H4 (cell line): ENCODE data around the gene CHMP6. TPM values are rescaled to one million over a fixed set of nuclear protein-coding genes. Genes with fewer than 3 reads are reported as not detected.
A peak's percentile ranks its signal among the peaks of the same experiment; 100 is the strongest.

Source experiments
- DNase-seq: peaks from one replicate; pipeline ENCODE4 v3.0.0-alpha.2; 2015; ENCODE audit warnings: low spot score
- total RNA-seq: library from RNA; depleted of rRNA; stranded (reverse); fragments of >200 nt; shearing (Covaris generic); gene quantifications from 2 replicates; pipeline ENCODE4 v1.2.3, GENCODE V29; 2014

Gene CHMP6
- total RNA-seq, 1 experiment from 2014 or later: 21.4 TPM

DNA sequence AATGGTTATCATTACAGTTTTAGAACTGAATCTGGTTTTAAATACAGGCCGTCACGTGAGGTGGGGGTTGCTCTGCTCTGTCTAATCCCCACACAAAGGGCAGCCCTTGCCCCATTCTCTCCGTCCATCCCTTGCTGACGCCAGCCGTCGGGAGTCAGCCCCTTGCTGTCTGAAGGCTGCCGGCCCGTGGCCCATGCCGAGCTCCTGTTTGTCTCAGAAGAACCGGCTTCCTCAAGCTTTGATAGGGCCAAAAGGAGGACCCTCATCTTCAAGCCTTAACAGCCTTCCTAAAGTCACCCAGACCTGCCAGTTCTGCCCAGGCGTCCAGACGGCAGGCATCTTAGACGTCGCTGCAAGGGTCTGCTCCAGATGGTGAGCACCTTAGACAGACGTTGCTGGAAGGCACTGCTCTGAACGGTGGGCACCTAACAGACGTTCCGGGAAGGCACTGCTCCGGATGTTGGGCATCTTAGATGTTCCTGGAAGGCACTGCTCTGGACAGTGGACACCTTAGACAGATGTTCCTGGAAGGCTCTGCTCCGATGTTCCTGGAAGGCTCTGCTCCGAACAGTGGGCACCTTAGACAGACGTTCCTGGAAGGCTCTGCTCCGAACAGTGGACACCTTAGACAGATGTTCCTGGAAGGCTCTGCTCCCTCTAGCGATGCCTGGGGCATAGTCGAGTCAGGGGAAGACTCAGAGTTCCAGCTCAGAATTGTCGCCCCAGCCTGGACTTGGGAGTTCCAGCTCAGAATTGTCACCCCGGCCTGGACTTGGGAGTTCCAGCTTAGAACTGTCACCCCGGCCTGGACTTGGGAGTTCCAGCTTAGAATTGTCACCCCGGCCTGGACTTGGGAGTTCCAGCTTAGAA lies 35.1 kb upstream of the CHMP6 start:
- no peak for DNase-seq

DNA sequence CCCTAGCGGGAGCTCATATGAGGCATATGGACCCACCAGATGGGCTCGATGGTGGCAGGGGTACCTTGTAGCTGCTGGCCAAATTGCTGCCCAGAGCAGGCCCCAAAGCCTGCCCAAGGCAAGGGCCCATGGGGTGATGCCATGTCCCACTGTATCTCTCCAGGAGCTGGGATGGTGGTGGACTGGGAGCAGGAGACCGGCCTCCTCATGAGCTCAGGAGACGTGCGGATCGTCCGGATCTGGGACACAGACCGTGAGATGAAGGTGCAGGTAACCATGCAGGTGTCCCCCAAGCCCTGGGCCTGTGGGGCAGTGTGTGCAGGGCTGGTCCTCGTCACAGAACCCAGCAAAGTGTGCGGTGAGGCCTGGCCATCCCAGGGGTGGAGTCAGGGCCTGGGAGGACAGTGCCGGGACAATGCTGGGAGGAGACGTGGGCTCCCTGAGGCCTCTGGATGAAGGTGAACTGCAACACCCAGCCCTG lies 34.1 kb upstream of the CHMP6 start:
- DNase-seq: no peak

DNA sequence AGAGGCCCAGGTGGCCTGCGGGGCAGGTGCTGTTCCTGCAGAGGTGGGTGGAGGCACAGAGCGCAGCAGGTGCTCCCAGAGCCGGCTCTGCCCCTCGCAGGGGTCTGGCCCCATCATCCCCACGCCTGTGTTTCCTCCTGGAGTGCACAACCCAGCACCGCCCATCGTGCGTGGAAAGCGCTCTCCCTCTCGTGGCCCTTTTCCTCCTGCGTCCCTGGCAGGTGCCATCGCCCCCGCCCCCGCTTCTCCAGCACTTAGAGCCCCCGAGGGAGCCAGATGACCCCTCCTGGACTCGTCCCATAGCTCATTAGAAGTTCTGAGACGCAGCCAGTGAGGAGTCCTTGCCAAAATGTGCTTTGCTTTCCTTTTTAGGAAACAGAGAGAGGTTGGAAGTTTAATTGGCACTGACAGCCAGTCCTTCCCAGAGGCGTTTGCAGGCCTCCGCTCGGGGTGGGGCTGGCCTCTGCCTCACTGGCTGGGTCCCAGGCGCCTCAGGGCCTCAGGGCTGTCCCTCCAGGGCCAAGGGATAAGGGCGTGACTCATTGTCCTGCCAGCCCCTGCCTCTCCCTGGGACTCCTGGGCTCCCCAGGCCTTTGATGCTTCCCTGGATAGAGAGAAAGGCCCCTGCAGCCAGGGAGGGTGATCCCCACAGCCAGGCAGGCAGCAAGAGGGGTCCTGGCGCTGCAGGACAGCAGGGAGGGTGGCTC lies 32.2 kb upstream of the CHMP6 start:
- DNase-seq: no peak

DNA sequence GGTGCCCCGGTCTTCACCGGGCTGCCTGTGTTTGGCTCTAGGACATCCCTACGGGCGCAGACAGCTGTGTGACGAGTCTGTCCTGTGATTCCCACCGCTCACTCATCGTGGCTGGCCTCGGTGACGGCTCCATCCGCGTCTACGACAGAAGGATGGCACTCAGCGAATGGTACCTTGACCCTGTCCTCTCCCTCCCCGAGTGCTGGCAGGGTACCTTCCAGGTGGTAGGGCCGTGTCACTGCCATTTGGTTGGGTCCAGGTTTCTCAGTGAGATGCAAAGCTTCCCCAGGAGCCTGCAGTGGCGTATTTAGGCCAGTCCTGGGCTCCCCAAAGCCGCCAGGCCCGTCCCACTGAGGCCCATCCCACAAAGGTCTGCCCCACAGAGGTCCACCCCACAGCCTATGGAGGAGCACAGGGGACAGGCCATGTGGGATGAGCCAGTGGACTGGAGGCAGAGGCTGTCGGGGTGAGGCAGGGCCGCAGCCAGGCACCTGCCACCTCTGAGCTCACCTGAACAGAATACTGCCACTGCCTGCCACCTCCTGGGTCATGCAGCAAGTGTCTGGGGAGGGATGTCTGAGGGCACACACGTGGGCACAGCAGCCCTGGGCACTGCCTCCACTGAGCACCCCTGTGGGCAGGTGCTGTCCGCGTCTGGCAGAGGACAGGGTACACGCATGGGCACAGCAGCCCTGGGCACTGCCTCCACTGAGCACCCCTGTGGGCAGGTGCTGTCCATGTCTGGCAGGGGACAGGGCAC lies 31.4 kb upstream of the CHMP6 start:
- DNase-seq: no peak

DNA sequence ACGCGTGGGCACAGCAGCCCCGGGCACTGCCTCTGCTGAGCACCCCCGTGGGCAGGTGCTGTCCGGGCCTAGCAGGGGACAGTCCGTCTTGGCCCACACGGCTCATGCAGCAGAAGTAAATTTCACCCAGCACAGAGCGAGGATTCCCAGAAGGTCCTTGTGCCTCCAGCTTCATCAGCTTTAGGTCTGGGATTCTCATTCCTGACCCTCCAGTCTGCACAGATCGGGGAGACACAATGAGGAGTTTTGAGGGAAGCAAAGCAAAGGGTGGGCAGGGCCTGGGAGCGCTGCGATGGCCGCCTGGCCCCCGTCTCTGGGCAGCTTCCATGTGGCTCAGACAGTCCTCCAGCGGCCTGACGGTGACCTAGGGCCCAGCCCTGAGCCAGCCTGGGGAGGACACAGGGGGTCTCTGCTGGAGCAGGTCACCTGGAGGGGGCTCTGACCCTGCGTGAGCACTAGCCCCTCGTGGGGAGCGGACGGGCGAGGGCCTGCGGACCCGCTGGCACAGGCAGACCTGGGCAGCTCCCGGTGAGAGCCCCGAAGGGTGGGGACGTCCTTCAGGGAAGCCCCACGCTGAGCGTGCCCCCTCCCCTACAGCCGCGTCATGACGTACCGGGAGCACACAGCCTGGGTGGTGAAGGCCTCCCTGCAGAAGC lies 30.7 kb upstream of the CHMP6 start:
- no peak for DNase-seq

DNA sequence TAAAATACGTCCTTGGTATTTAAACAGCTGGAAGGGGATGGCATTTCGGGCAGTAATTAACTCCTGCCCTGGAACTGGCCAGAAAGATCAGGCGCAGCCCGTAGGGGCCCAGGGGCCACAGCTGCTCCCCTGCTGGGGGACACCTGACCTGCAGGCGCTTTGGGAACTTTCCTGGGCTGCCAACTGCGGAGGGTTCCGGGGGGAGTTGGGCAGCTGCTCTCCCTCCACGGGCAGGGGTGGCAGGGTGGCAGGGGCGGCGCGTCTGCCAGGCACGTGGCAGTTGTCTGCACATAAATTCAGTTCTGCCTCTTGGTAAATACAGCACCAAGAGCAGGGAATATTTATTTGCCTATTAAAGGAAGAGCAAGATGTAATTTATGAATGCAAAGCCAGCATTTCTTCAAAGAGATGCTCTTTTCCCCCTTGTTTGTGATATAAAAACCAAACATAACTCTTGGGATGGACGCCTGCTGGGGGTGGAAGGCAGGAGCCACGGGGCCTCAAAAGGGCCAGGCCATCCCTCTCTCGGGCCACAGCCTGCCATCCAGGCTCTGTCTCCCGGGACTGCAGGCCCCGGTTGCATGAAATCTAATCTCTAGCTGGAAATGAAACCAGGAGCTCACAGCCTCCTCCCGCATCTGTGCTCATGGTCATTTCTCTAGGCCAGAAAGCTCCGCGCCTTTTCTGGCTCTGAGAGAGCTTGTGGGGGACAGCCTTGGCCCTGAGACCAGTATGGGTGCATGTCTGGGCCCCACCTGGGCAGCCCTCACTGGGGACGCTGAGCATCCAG lies 29.9 kb upstream of the CHMP6 start:
- no peak for DNase-seq

DNA sequence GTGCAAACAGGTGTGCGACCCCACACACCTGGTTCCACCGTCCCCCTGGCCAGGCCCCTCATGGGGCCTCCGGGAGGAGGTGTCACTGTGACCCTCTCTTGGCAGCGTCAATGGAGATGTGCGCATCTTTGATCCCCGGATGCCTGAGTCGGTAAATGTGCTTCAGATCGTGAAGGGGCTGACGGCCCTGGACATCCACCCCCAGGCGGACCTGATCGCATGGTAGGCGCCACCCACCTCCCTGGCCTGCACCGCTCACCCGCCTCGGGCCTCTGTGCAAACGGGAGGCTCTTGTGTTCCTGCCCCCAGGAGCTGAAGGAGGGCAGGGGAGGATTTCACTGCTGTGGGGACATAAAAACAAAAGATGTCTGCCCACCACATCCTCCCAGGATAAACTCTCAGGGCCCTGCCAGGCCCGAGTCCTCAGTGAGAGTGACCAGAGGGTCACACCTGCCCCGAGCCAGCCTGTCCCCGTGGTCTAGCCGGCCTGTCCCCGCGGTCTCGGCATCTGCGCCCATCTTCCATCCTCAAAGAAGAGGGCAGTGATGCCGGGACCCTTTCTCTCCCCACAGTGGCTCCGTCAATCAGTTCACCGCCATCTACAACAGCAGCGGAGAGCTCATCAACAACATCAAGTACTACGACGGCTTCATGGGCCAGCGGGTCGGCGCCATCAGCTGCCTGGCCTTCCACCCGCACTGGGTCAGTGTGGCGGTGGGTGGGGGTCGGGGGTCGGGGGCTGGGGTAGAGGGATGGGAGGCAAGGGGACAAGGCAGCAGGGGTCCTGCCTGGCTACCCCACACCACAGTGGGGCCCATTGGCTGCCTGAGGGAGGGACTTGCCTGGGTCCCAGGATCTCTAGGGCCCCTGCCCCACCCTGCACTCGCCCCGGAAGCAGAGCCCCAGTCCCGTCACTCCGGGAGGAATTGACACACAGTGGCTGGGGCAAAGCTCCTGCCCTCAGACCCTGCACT lies 29.0 kb upstream of the CHMP6 start:
- no peak for DNase-seq

DNA sequence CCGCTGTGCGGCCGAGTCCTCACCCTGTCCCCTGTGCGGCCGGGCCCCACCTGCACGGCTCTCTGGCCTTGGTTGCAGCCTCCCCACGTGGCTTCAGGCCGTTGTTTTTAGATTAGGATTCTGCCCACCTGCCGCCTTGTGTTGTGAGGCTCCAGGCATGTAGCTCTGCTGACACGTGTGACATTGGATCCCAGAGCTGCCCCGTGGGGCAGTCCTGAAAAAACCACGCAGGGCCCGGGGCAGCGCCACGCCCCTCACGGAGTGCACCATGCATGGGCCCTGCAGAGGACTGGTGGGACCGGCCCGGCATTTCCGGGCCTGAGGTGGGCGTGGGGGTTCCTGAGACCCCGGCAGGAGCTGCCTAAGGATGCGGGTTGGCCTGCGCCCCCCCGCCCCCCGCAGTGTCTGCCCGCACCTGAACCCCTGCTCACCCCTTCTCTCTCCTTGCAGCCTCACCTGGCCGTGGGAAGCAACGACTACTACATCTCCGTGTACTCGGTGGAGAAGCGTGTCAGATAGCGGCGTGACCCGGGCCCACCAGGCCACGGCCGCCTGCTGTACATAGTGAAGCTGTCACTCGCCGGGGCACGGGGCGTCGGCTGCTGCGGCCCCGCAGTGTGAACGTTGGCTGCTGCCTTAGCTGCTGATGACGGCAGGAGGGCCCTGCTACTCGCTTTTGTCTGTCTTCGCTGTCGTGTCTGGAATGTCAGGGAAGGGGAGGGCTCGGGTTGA lies 27.7 kb upstream of the CHMP6 start:
- DNase-seq: no peak

DNA sequence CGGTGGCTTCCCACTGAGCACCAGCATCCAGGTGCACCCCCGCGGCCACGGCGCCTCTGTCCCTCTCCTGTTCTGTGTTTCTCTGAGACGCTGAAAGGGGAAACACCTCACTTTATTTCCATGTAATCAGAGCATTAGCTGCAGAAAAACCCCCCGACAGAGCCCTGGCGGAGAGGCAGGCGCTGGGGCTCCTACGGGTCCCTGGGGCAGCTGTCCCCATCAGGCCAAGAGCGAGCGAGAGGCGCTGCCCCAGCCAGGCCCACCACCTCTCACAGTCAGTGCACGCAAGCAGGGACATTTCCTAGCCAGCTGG lies 27.1 kb upstream of the CHMP6 start:
- DNase-seq: no peak

DNA sequence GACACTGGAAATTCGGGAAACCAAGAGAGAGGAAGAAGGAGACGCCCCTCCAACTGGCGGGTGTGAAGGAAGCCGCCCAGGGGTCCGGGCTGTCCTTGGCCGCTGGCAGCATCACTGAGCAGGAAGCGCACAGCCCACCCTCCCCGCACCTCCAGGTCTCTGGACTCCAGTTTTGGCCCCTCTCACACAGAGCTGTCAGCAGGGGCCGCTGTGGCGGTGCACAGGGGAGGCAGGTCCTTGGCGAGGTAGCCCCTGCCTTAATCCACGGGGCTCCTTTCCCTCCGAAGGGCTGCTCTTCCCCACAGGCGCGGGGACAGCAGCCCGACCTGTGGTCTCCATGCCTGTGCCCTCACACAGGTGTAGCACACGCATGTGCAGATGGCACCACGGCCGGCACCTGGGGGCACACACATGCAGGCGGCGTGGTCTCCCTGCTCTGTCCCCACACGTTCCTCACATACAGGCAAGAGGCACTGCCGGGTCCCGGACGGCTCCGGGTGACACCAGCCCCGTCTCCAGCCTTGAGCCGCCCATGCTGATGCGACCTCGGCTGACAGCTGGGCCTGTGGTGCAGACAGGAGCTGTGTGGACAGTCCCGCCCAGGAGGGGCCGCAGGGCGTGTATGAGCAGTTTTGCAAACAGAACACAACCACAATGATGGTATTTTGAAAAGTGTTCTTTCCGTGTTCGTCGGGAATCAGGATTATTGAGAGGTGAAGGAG lies 26.6 kb upstream of the CHMP6 start:
- DNase-seq: no peak

DNA sequence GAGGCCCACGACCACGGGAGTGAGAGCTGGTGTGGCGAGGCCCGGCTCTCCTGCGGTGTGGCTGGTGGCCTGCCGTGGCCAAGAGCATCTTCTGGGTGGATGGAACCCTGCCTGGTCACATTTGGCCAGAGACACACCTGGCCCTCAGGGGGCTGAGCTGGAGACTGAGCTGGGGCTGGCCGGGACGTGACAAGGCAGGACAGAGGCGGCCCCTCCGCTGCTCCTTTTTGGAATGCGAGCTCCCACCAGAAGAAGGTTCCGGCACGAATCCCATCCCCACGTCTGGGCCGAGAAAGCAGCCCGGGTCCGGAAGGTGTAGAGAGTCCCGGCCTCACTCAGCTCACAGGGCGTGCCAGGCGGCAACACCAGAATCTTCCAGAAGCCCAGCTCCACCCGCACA lies 26.0 kb upstream of the CHMP6 start:
- DNase-seq: no peak

DNA sequence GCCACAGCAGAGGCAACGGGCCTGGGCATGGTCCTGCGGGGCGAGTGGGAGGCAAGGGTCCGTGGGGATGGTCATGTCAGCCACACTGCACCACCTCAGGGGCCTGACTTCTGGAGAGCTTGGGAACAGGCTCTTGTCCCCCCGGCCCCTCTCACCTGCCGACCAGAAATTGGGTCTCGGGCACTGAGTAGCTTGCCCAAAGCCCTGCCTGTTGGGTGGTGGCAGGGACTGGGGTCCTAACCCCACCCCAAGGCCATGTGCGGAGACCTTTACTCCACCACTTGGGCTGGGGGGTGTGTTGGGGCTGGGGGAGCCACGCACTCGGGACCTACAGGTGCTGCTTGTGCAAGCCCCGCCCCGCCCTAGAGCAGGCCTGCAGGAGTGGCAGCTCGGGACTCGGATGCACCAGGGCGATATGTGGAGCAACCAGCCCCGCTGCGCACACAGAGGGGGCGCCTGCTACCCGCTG lies 24.2 kb upstream of the CHMP6 start:
- DNase-seq: no peak

DNA sequence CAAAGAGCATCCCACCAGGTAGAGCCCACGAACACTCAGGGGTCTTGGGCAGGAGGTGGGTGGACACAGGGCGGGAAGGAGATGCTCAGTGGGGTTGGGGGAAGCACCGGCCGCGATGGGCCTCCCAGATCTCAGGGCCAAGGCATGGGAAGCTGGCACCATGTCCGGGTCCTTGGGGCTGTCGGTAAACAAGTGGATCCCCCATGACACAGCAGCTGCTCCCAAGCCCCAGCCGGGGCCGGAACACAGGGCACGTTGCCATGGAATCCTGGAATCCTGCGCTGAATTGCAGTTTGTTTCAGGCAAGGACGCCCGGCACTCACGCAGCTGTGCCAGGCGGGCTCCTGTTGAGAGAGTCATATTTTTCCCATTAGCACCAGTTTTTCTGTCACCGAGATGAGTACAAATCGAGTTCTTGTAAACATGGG lies 23.0 kb upstream of the CHMP6 start:
- peak; percentile 41 for DNase-seq

DNA sequence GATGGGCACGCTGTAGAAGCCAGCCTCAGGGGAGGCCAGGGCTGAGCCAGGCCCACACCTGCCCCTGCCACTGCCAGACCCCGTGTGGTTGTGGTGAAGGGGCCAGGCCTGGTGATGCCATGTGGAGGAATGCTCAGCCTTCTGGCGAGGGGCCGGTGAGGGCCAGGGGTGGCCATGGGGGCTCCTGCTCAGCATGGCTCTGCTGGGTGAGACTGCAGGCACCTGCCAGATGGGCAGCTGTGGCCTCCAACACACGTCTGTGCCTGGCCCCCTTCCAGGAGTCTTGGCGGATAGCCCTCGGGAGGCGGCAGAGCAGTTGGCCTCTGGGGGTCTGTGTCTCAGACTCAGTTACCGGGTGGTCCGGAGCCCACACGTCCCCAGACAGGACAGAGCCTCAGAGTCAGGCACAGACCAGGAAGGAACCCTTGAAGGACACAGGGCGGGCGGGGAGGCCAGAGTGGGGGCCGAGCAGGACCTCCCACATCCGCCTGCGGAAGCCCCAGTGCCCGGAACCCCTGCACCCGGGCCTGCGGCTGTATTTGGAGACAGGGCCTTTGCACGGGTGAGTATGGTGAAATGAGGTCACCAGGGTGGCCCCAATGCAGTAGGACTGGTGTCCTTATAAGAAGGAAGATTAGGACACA lies 22.5 kb upstream of the CHMP6 start:
- DNase-seq: no peak

DNA sequence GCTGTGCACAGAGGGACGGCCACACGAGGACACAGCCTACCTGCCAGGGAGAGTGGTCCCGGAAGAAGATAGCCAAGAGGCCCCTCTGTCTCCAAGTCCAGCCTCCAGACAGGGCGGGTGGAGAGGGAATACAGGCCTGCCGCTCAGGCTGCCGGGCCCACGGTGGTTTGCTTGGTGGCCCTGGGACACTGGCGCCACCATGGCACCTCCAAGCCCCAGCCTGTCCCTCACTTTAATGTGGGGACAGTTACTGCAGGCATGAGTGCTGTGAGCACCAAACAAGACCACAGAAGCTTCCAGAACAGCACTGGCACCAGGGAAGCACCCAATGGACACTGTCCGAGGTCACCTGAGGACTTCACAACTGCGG lies 22.0 kb upstream of the CHMP6 start:
- no peak for DNase-seq

DNA sequence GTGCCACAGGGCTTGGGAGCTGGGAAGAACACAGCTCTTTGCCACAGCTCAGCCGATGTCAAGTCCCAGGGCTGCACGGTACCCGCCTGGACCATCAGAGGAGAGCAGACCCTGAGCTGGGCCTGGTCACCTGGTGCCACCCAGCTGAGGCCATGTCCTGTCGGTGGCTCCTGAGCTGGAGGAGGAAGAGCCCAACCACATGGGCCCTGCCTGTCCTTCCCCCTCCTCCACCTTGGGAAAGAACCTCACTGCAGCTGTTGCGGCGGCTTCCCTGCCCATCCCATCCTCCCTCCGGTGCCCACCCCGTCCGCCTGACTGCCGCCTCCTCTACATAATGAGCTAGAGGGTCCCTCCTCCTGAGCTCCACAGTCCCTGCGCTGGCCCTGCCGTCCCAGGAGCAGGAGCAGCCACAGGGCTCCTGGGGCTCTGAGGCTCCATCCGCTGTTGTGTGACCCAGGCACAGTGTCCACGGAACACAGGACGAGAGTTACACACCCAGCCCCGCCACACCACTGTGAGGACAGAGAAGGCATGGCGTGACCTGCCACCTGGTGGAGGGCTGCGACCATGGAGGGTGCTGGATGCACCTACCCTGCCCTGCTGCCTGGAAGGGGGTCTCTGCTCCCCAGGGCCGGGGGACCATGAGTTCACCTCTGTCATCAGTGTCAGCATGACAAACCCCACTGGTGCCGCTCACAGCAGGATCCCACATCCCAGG lies 21.4 kb upstream of the CHMP6 start:
- peak; percentile 44 for DNase-seq
